SKM-1 (cell line): ENCODE data around the gene RPA1.
"Not testable (repeated sequence)": the region's sequence is repeated elsewhere in the genome, so short reads cannot be mapped to it uniquely, and the experiment has no call there.

ENCODE experiments used
- DNase-seq: peaks from one replicate; lab custom pipeline; 2025; ENCODE audit not compliant: unreplicated experiment; lab: John Stamatoyannopoulos, UW

Gene RPA1

GRCh38 chr17:1829592-1830257 lies at the start of gene RPA1, which contains the start of gene SMYD4:
TSS of gene RPA1 (plus strand) at chr17:1830005. CDS start at chr17:1830094, 89 bp downstream.
TSS of gene SMYD4 (minus strand) at chr17:1829902. CDS start at chr17:1827994, 1,908 bp downstream.
- peak; percentile 20 for DNase-seq

- DNase-seq = no peak
These were observed 47.6 kb upstream of the RPA1 start for GRCh38 chr17:1782171-1782567.

- DNase-seq = no peak
These were observed 46.5 kb upstream of the RPA1 start for GRCh38 chr17:1783271-1783670.

GRCh38 chr17:1783834-1784611 lies 45.8 kb upstream of the RPA1 start:
- no peak for DNase-seq

- DNase-seq = no peak
These were observed 43.9 kb upstream of the RPA1 start for GRCh38 chr17:1785930-1786329.

GRCh38 chr17:1786708-1787107 lies 43.1 kb upstream of the RPA1 start:
- DNase-seq = no peak

- no peak for DNase-seq
These were observed 42.4 kb upstream of the RPA1 start for GRCh38 chr17:1787301-1787902.

GRCh38 chr17:1789936-1790335 lies 39.9 kb upstream of the RPA1 start:
- DNase-seq = no peak

GRCh38 chr17:1792495-1793446 lies 37.0 kb upstream of the RPA1 start:
- DNase-seq = no peak

- DNase-seq = no peak
These were observed 36.4 kb upstream of the RPA1 start for GRCh38 chr17:1793447-1793806.

- no peak for DNase-seq
These were observed 33.0 kb upstream of the RPA1 start for GRCh38 chr17:1796800-1797199.

- no peak for DNase-seq
These were observed 32.5 kb upstream of the RPA1 start for GRCh38 chr17:1797323-1797722.

- DNase-seq = not testable (repeated sequence)
These were observed 32.0 kb upstream of the RPA1 start for GRCh38 chr17:1797846-1798245.

GRCh38 chr17:1800240-1800639 lies 29.6 kb upstream of the RPA1 start:
- DNase-seq = no peak

- no peak for DNase-seq
These were observed 29.1 kb upstream of the RPA1 start for GRCh38 chr17:1800712-1801111.

- no peak for DNase-seq
These were observed 27.4 kb upstream of the RPA1 start for GRCh38 chr17:1802429-1802828.

GRCh38 chr17:1803280-1803679 lies 26.5 kb upstream of the RPA1 start:
- DNase-seq = no peak

- no peak for DNase-seq
These were observed 21.9 kb upstream of the RPA1 start for GRCh38 chr17:1807890-1808289.

GRCh38 chr17:1808644-1809043 lies 21.2 kb upstream of the RPA1 start:
- no peak for DNase-seq

GRCh38 chr17:1809815-1810214 lies 20.0 kb upstream of the RPA1 start:
- not testable (repeated sequence) for DNase-seq
